Memory B cell (primary cell): Measurements from ENCODE around the gene HMGB2.

ENCODE experiments used
- ATAC-seq: fragments of 150-1000 bp; cut with Tn5 transposase; 2 replicates; pipeline ENCODE4 v1.10.0; 2021; ENCODE audit warnings: low read depth, mild to moderate bottlenecking, moderate library complexity
- DNase-seq, 2 donors: peaks; one replicate each; pipeline ENCODE4 v3.0.0; 2022; ENCODE audit warnings: low spot score in 2 of 2
- H3K27ac Mint-ChIP-seq: one replicate; pipeline ENCODE4 v1.8.0; 2022; ENCODE audit warnings: mild to moderate bottlenecking, moderate library complexity, mixed read lengths
- H3K27me3 Mint-ChIP-seq: one replicate; pipeline ENCODE4 v1.8.0; 2022; ENCODE audit warnings: mixed read lengths
- H3K36me3 Mint-ChIP-seq: one replicate; pipeline ENCODE4 v1.8.0; 2022; ENCODE audit warnings: mild to moderate bottlenecking, mixed read lengths
- H3K4me1 Mint-ChIP-seq: one replicate; pipeline ENCODE4 v1.8.0; 2022; ENCODE audit warnings: mixed read lengths
- H3K4me3 Mint-ChIP-seq: one replicate; pipeline ENCODE4 v1.8.0; 2022; ENCODE audit warnings: mild to moderate bottlenecking, moderate library complexity, mixed read lengths
- H3K9me3 Mint-ChIP-seq: one replicate; pipeline ENCODE4 v1.8.0; 2022; ENCODE audit warnings: mixed read lengths

Gene HMGB2

DNA sequence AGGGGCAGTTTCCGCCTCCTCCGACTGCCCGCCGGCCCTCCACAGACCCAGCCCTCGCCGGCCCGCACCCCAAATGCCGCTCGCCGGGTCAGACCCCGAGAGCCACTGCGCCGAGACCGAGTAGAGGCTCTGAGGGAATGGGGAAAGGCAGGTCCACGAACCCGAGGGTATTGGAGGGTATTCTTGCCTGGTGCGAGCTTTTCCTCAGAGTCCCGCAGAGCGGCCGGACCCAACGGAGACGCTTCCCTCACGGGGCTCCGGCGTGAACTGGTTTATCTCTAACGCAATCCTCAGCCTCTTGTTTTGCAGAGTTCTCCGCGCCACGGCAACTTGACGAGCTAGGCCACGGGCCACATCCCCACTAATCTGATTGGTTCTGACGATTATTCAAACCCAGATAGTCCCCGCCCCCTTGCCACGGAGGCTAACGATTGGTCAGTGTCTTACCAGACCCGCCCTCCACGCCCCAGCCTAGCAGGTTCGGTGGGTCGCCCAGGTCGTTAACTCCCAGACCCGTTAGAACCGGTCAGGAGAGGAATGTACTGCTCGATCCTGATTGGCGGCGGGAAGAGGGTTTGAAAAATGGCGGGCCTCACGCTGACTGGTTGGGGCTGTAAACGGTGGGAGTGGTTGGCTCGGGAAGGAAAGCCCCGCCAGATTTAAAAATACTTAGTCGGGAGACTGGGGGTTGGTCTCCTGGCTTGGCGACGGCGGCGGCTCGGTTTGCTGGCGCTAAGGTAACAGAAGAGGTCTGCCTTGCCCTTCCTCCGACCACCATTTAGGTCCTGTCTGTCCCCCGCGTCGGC, at the start of gene HMGB2:
Gene HMGB2, minus strand, starts transcription at position 274 of the 806 bp plus-strand sequence. CDS start 709 bp downstream, outside the sequence.
- peaks cover 4% of the 10 kb centered on the region for H3K27me3 Mint-ChIP-seq
- H3K4me1 Mint-ChIP-seq = peaks cover 17% of the 10 kb centered on the region
- H3K4me3 Mint-ChIP-seq = peak within 1 kb of the TSS; percentile 94
- ATAC-seq = peak; percentile 90
- DNase-seq = peak; percentile 96 to 100
- peaks cover 6% of the 10 kb centered on the region for H3K36me3 Mint-ChIP-seq
- peak within 1 kb of the TSS; percentile 99 for H3K27ac Mint-ChIP-seq
- H3K9me3 Mint-ChIP-seq = no peaks in the 10 kb centered on the region

GRCh38 chr4:173382349-173382748, 48.2 kb upstream of the HMGB2 start:
- no peaks in the 10 kb centered on the region for H3K9me3 Mint-ChIP-seq

GRCh38 chr4:173381610-173382009, 47.5 kb upstream of the HMGB2 start:
- no peaks in the 10 kb centered on the region for H3K27me3 Mint-ChIP-seq
- no peaks in the 10 kb centered on the region for H3K4me1 Mint-ChIP-seq
- ATAC-seq (no peak), DNase-seq (no peak)
- no peaks in the 10 kb centered on the region for H3K9me3 Mint-ChIP-seq
- no peaks in the 10 kb centered on the region for H3K36me3 Mint-ChIP-seq
- no peak overlapping the region for H3K27ac Mint-ChIP-seq
- H3K4me3 Mint-ChIP-seq = no peak overlapping the region

More at GRCh38 chr4:173382349-173382748, 48.2 kb upstream of the HMGB2 start:
- Mint-ChIP-seq H3K36me3 (no peaks in the 10 kb centered on the region), H3K27me3 (no peaks in the 10 kb centered on the region), H3K27ac (no peak overlapping the region), H3K4me1 (no peaks in the 10 kb centered on the region), H3K4me3 (no peak overlapping the region)
- ATAC-seq = no peak
- DNase-seq = no peak

DNA sequence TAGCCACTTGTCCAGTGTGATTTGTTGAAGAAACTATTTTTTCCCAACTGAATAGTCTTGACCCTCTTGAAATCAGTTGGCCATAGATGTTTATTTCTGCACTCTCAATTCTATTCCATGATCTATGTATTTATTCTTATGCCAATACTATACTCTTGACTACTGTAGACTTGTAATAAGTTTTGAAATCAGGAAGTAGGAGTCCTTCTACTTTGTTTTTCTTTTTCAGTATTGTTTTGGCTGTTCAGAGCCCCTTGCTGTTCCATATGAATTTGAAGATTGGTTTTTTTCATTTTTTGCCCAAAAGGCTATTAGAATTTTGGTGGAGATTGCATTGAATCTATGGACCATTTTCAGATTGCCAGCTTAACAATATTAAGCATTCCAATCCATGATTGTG, 46.8 kb upstream of the HMGB2 start:
- Mint-ChIP-seq H3K4me3 (no peak overlapping the region), H3K36me3 (no peaks in the 10 kb centered on the region), H3K9me3 (no peaks in the 10 kb centered on the region), H3K27me3 (no peaks in the 10 kb centered on the region), H3K4me1 (no peaks in the 10 kb centered on the region), H3K27ac (no peak overlapping the region)
- DNase-seq (no peak), ATAC-seq (no peak)

DNA sequence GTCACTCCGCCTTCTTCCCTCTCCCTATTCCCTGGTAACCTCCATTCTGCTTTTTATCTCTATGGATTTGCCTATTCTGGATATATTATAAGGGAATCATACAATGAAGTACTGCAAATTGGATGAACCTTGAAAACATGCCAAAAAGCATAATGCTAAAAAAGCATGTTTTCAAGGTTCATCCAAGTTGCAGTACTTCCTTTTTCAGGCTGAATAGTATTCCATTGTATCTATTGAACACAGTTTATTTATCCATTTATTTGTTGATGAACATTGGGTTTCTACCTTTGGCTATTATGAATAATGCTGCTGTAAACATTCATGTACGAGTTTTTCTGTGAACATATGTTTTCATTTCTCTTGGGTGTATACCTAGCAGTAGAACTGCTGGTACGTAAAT, 45.8 kb upstream of the HMGB2 start:
- Mint-ChIP-seq H3K27me3 (no peaks in the 10 kb centered on the region), H3K4me1 (no peaks in the 10 kb centered on the region), H3K9me3 (no peaks in the 10 kb centered on the region), H3K36me3 (no peaks in the 10 kb centered on the region), H3K27ac (no peak overlapping the region), H3K4me3 (no peak overlapping the region)
- ATAC-seq = no peak
- DNase-seq = no peak

DNA sequence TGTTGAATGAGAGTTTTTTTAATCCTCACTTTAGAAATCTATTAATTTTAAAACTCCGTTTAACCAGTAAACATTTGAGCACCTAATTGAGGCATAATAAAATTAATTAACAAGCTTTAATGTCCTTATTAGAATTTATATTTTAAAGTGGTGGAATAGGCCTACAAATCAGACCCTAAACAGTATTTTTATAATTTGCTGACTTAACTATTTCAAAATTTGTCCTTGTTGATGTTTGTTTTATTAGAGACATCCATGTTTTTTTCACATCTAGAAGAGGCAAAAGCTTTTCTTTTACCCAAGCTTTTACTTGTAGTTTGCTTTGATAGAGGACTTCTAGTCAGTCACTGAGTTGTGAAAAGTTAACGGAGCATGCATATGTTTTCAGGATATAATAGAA, 40.4 kb upstream of the HMGB2 start:
- no peak for DNase-seq

GRCh38 chr4:173371292-173372192, 37.4 kb upstream of the HMGB2 start:
- peak; percentile 26 to 51 for DNase-seq
- Mint-ChIP-seq H3K36me3 (no peaks in the 10 kb centered on the region), H3K9me3 (no peaks in the 10 kb centered on the region), H3K27me3 (no peaks in the 10 kb centered on the region), H3K27ac (peak overlapping the region; percentile 95), H3K4me1 (peaks cover 10% of the 10 kb centered on the region), H3K4me3 (peak overlapping the region; percentile 91)
- peak; percentile 2 for ATAC-seq

More for the DNA sequence above, 40.4 kb upstream of the HMGB2 start:
- Mint-ChIP-seq H3K36me3 (no peaks in the 10 kb centered on the region), H3K27me3 (no peaks in the 10 kb centered on the region), H3K9me3 (no peaks in the 10 kb centered on the region), H3K4me3 (no peak overlapping the region), H3K27ac (no peak overlapping the region), H3K4me1 (peaks cover 6% of the 10 kb centered on the region)
- ATAC-seq = no peak

- peak; percentile 90 to 93 for DNase-seq
- H3K9me3 Mint-ChIP-seq = no peaks in the 10 kb centered on the region
- no peaks in the 10 kb centered on the region for H3K27me3 Mint-ChIP-seq
- peak within 1 kb of the TSS; percentile 99 for H3K4me3 Mint-ChIP-seq
- no peaks in the 10 kb centered on the region for H3K36me3 Mint-ChIP-seq
- H3K4me1 Mint-ChIP-seq = peaks cover 10% of the 10 kb centered on the region
- peak; percentile 81 for ATAC-seq
- peak within 1 kb of the TSS; percentile 95 for H3K27ac Mint-ChIP-seq
These were observed 36.5 kb upstream of the HMGB2 start, which contains the start of gene SAP30 for GRCh38 chr4:173370477-173371291. Gene SAP30 (plus strand): TSS chr4:173370954. CDS start chr4:173371183, 229 bp downstream.

GRCh38 chr4:173370130-173370476, 35.9 kb upstream of the HMGB2 start:
- DNase-seq (no peak), ATAC-seq (peak; percentile 32)
- Mint-ChIP-seq H3K36me3 (no peaks in the 10 kb centered on the region), H3K4me3 (peak overlapping the region; percentile 99), H3K27me3 (no peaks in the 10 kb centered on the region), H3K4me1 (peaks cover 10% of the 10 kb centered on the region), H3K9me3 (no peaks in the 10 kb centered on the region), H3K27ac (peak overlapping the region; percentile 95)

DNA sequence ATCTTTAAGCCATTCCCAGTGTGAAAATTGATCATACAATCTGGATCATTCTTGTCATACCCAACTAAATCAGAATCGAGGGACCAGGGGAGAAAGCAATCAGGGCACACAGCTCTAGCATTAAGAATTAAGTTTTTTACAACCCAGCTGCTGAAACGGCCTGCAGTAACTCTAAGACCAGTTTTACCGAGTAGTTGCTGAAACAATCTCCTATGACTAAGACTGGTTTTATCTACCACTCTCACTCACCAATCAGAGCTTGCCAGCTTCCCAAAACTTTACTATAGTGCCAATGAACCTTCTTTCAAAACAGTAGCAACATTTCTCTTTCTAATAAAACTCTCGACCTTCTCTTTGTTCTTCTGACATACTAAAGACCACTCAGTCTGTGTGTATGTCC, 33.8 kb upstream of the HMGB2 start:
- no peak overlapping the region for H3K27ac Mint-ChIP-seq
- ATAC-seq (no peak), DNase-seq (no peak)
- H3K4me1 Mint-ChIP-seq = peaks cover 10% of the 10 kb centered on the region
- no peaks in the 10 kb centered on the region for H3K9me3 Mint-ChIP-seq
- no peak overlapping the region for H3K4me3 Mint-ChIP-seq
- no peaks in the 10 kb centered on the region for H3K27me3 Mint-ChIP-seq
- no peaks in the 10 kb centered on the region for H3K36me3 Mint-ChIP-seq

DNA sequence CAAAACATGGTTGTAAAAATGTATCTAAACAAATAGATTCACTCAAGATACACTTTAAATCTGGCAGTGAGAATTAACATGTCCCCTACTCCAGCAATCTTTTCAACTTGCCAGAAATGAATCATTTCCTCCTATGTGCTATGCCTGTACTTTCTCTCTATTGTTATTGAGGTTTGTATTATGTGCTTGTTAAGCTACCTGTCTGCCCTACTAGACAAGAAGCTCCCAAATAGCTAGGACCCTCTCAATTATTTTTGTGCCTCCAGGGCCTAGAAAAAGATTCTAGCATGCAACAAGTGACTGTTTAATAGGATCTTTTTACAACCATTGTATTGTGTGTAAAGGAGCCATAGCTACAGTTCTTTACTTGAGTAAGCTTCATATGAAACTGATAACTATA, 33.1 kb upstream of the HMGB2 start:
- Mint-ChIP-seq H3K4me3 (no peak overlapping the region), H3K27me3 (no peaks in the 10 kb centered on the region), H3K36me3 (no peaks in the 10 kb centered on the region), H3K9me3 (no peaks in the 10 kb centered on the region), H3K27ac (no peak overlapping the region), H3K4me1 (peaks cover 10% of the 10 kb centered on the region)
- DNase-seq (no peak), ATAC-seq (no peak)

- H3K36me3 Mint-ChIP-seq = no peaks in the 10 kb centered on the region
- no peak overlapping the region for H3K27ac Mint-ChIP-seq
- H3K27me3 Mint-ChIP-seq = no peaks in the 10 kb centered on the region
- DNase-seq = no peak
- no peaks in the 10 kb centered on the region for H3K9me3 Mint-ChIP-seq
- no peak overlapping the region for H3K4me3 Mint-ChIP-seq
- no peak for ATAC-seq
- peaks cover 3% of the 10 kb centered on the region for H3K4me1 Mint-ChIP-seq
These were observed 31.3 kb upstream of the HMGB2 start for GRCh38 chr4:173365359-173365996.

DNA sequence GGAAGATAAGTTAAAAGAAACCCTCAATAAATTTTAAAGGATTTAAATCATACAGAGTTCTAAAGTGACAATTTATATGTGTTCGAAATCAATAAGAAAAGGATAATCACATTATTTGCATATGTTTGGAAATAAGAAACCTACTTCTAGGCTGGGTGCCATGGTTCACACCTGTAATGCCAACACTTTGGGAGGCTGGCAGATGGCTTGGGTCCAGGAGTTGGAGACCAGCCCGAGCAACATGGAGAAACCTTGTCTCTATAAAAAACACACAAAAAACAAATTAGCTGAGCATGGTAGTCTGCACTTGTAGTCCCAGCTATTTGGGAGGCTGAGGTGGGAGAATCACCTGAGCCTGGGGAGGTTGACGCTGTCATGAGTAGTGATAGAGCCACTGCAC, 28.5 kb upstream of the HMGB2 start:
- no peaks in the 10 kb centered on the region for H3K9me3 Mint-ChIP-seq
- no peak overlapping the region for H3K27ac Mint-ChIP-seq
- no peak for DNase-seq
- no peaks in the 10 kb centered on the region for H3K4me1 Mint-ChIP-seq
- no peak overlapping the region for H3K4me3 Mint-ChIP-seq
- ATAC-seq = no peak
- no peaks in the 10 kb centered on the region for H3K27me3 Mint-ChIP-seq
- no peaks in the 10 kb centered on the region for H3K36me3 Mint-ChIP-seq
